K562 (cell line): ENCODE results near the gene TNFRSF18. TPM values are rescaled to one million over a fixed set of nuclear protein-coding genes. Genes with fewer than 3 reads are reported as not detected.

Source experiments
- HNRNPLL ChIP-seq: fragments of 200-400 bp; formaldehyde crosslinking; IDR thresholded peaks from 2 replicates; pipeline ENCODE4 v1.6.1; 2017; ENCODE audit warnings: low read length, low read depth, mild to moderate bottlenecking; ENCODE audit not compliant: poor library complexity, severe bottlenecking
- KDM5B ChIP-seq: fragments of 200-600 bp; sonication (generic); IDR thresholded peaks from 2 replicates; pipeline ENCODE4 v1.6.1; 2012; ENCODE audit warnings: low read depth, mild to moderate bottlenecking, moderate library complexity, low read length, control low read depth, inconsistent platforms; ENCODE audit not compliant: insufficient replicate concordance
- MYNN ChIP-seq, 2 experiments: sonication (generic); formaldehyde crosslinking in 1 of 2; IDR thresholded peaks; 2 replicates each; pipeline versions ENCODE4 v1.5.0 to v1.6.1; 2016 to 2020; ENCODE audit warnings: antibody characterized with exemption in 1 of 2, missing genetic modification reagents in 1 of 2
- NR3C1 ChIP-seq: sonication (generic); formaldehyde crosslinking; IDR thresholded peaks from 2 replicates; pipeline ENCODE4 v1.8.1; 2022; ENCODE audit warnings: missing genetic modification reagents
- POLR2A ChIP-seq: fragments of 450-650 bp; conservative IDR thresholded peaks from 2 replicates; pipeline ENCODE4 v1.6.1; 2016
- ZFP1 ChIP-seq: fragments of 450-650 bp; formaldehyde crosslinking; IDR thresholded peaks from 2 replicates; pipeline ENCODE4 v1.4.0; 2020; ENCODE audit warnings: mild to moderate bottlenecking, mixed read lengths
- ZNF589 ChIP-seq: fragments of 200-800 bp; sonication (Bioruptor generic); IDR thresholded peaks from 2 replicates; pipeline ENCODE4 v1.6.1; 2016; ENCODE audit warnings: low read depth, missing genetic modification characterization, missing compliant biosample characterization
- polyA plus RNA-seq, 8 experiments: library from polyadenylated mRNA; depleted of rRNA in 4 of 8; stranded (reverse) in 5 of 8; unstranded in 3 of 8; fragments of >200 nt; fragmentation: Nextera tagmentation in 2 of 8; fragmentation: Illumina TruSeq in 1 of 8; extraction: Ambion mirVana in 2 of 8; extraction: Trizol in 1 of 8; gene quantifications; 2 replicates each; pipeline versions ENCODE4 v1.2.1 to v1.2.3, GENCODE V29; 2011 to 2014; ENCODE audit warnings: inconsistent platforms in 1 of 8, missing spikeins in 1 of 8
- total RNA-seq, 7 experiments: library from RNA; depleted of rRNA in 6 of 7; stranded (reverse); fragments of >200 nt in 6 of 7; fragmentation: Illumina TruSeq in 2 of 7; extraction: Trizol in 2 of 7; gene quantifications; 2 replicates each; pipeline versions ENCODE4 v1.2.1 to v1.2.3, GENCODE V29; 2011 to 2021; ENCODE audit warnings: low replicate concordance in 1 of 7
- TF ChIP-seq, protein P1 (sequence below), 3 experiments: IDR thresholded peaks in 2 of 3; conservative IDR thresholded peaks in 1 of 3; 2 replicates each; pipeline ENCODE4 v1.5.1; 2011 to 2012; ENCODE audit warnings: low read length in 3 of 3, mild to moderate bottlenecking in 3 of 3, control low read depth in 2 of 3, improper control_type of control experiment in 1 of 3, inconsistent platforms in 1 of 3, low read depth in 1 of 3, mixed read lengths in 1 of 3, moderate library complexity in 1 of 3; ENCODE audit not compliant: insufficient read depth in 2 of 3
- TF ChIP-seq, protein P2 (sequence below): fragments of 200-600 bp; sonication (generic); IDR thresholded peaks from one replicate; pipeline ENCODE4 v1.6.1; 2012; ENCODE audit warnings: mild to moderate bottlenecking, low read depth, low read length, inconsistent platforms
- TF ChIP-seq, protein P3 (sequence below): fragments of 450-650 bp; formaldehyde crosslinking; IDR thresholded peaks from 2 replicates; pipeline ENCODE4 v1.4.0; 2020; ENCODE audit warnings: mild to moderate bottlenecking, moderate library complexity

The TNFRSF18 gene
- total and polyA plus RNA-seq, 9 of the 15 experiments (the other 6 are each of a cell fraction or from before 2014, with no cell fraction given) = 0.24 to 0.27 TPM; not detected in 7

DNA sequence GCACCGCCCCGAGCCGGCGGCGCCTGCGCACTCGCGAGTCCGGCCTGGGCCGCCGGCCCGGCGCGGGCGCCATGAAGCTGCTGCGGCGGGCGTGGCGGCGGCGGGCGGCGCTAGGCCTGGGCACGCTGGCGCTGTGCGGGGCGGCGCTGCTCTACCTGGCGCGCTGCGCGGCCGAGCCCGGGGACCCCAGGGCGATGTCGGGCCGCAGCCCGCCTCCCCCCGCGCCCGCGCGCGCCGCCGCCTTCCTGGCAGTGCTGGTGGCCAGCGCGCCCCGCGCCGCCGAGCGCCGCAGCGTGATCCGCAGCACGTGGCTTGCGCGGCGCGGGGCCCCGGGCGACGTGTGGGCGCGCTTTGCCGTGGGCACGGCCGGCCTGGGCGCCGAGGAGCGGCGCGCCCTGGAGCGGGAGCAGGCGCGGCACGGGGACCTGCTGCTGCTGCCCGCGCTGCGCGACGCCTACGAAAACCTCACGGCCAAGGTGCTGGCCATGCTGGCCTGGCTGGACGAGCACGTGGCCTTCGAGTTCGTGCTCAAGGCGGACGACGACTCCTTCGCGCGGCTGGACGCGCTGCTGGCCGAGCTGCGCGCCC is 25.9 kb upstream of the TNFRSF18 start, which contains the start of gene B3GALT6 (continued):
- TF ChIP-seq KDM5B (no peak), ZNF589 (peak; percentile 80), NR3C1 (CRISPR knock-in tag) (peak; percentile 92), ZFP1 (CRISPR knock-in tag) (no peak), MYNN (IDR thresholded peaks at IDR 0.05) (no peak), MYNN (CRISPR knock-in tag; IDR thresholded peaks at IDR 0.05) (no peak), POLR2A (no peak), HNRNPLL (no peak)
- TF ChIP-seq, protein P1, sequence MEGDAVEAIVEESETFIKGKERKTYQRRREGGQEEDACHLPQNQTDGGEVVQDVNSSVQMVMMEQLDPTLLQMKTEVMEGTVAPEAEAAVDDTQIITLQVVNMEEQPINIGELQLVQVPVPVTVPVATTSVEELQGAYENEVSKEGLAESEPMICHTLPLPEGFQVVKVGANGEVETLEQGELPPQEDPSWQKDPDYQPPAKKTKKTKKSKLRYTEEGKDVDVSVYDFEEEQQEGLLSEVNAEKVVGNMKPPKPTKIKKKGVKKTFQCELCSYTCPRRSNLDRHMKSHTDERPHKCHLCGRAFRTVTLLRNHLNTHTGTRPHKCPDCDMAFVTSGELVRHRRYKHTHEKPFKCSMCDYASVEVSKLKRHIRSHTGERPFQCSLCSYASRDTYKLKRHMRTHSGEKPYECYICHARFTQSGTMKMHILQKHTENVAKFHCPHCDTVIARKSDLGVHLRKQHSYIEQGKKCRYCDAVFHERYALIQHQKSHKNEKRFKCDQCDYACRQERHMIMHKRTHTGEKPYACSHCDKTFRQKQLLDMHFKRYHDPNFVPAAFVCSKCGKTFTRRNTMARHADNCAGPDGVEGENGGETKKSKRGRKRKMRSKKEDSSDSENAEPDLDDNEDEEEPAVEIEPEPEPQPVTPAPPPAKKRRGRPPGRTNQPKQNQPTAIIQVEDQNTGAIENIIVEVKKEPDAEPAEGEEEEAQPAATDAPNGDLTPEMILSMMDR (IDR thresholded peaks at IDR 0.05 in 2 of 3, conservative IDR thresholded peaks at IDR 0.05 in 1 of 3; ENCODE audit: insufficient read depth in 2 of 3, low read depth in 1 of 3, low read length in 3 of 3) = no peak
- TF ChIP-seq, protein P2, sequence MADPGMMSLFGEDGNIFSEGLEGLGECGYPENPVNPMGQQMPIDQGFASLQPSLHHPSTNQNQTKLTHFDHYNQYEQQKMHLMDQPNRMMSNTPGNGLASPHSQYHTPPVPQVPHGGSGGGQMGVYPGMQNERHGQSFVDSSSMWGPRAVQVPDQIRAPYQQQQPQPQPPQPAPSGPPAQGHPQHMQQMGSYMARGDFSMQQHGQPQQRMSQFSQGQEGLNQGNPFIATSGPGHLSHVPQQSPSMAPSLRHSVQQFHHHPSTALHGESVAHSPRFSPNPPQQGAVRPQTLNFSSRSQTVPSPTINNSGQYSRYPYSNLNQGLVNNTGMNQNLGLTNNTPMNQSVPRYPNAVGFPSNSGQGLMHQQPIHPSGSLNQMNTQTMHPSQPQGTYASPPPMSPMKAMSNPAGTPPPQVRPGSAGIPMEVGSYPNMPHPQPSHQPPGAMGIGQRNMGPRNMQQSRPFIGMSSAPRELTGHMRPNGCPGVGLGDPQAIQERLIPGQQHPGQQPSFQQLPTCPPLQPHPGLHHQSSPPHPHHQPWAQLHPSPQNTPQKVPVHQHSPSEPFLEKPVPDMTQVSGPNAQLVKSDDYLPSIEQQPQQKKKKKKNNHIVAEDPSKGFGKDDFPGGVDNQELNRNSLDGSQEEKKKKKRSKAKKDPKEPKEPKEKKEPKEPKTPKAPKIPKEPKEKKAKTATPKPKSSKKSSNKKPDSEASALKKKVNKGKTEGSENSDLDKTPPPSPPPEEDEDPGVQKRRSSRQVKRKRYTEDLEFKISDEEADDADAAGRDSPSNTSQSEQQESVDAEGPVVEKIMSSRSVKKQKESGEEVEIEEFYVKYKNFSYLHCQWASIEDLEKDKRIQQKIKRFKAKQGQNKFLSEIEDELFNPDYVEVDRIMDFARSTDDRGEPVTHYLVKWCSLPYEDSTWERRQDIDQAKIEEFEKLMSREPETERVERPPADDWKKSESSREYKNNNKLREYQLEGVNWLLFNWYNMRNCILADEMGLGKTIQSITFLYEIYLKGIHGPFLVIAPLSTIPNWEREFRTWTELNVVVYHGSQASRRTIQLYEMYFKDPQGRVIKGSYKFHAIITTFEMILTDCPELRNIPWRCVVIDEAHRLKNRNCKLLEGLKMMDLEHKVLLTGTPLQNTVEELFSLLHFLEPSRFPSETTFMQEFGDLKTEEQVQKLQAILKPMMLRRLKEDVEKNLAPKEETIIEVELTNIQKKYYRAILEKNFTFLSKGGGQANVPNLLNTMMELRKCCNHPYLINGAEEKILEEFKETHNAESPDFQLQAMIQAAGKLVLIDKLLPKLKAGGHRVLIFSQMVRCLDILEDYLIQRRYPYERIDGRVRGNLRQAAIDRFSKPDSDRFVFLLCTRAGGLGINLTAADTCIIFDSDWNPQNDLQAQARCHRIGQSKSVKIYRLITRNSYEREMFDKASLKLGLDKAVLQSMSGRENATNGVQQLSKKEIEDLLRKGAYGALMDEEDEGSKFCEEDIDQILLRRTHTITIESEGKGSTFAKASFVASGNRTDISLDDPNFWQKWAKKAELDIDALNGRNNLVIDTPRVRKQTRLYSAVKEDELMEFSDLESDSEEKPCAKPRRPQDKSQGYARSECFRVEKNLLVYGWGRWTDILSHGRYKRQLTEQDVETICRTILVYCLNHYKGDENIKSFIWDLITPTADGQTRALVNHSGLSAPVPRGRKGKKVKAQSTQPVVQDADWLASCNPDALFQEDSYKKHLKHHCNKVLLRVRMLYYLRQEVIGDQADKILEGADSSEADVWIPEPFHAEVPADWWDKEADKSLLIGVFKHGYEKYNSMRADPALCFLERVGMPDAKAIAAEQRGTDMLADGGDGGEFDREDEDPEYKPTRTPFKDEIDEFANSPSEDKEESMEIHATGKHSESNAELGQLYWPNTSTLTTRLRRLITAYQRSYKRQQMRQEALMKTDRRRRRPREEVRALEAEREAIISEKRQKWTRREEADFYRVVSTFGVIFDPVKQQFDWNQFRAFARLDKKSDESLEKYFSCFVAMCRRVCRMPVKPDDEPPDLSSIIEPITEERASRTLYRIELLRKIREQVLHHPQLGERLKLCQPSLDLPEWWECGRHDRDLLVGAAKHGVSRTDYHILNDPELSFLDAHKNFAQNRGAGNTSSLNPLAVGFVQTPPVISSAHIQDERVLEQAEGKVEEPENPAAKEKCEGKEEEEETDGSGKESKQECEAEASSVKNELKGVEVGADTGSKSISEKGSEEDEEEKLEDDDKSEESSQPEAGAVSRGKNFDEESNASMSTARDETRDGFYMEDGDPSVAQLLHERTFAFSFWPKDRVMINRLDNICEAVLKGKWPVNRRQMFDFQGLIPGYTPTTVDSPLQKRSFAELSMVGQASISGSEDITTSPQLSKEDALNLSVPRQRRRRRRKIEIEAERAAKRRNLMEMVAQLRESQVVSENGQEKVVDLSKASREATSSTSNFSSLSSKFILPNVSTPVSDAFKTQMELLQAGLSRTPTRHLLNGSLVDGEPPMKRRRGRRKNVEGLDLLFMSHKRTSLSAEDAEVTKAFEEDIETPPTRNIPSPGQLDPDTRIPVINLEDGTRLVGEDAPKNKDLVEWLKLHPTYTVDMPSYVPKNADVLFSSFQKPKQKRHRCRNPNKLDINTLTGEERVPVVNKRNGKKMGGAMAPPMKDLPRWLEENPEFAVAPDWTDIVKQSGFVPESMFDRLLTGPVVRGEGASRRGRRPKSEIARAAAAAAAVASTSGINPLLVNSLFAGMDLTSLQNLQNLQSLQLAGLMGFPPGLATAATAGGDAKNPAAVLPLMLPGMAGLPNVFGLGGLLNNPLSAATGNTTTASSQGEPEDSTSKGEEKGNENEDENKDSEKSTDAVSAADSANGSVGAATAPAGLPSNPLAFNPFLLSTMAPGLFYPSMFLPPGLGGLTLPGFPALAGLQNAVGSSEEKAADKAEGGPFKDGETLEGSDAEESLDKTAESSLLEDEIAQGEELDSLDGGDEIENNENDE = no peak
- TF ChIP-seq, protein P3, sequence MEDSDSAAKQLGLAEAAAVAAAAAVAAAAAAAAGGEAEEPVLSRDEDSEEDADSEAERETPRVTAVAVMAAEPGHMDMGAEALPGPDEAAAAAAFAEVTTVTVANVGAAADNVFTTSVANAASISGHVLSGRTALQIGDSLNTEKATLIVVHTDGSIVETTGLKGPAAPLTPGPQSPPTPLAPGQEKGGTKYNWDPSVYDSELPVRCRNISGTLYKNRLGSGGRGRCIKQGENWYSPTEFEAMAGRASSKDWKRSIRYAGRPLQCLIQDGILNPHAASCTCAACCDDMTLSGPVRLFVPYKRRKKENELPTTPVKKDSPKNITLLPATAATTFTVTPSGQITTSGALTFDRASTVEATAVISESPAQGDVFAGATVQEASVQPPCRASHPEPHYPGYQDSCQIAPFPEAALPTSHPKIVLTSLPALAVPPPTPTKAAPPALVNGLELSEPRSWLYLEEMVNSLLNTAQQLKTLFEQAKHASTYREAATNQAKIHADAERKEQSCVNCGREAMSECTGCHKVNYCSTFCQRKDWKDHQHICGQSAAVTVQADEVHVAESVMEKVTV (CRISPR knock-in tag) = no peak
